Measurements from ENCODE around the gene C10orf105.

GRCh38 chr10:71741029-71741428, 21.5 kb upstream of the C10orf105 start:
- TF ChIP-seq CTCF (conservative IDR thresholded peaks at IDR 0.05; ENCODE audit: low read depth, low read length), result no peak
- TF ChIP-seq EZH2phosphoT487 (IDR thresholded peaks at IDR 0.05; ENCODE audit: borderline replicate concordance, low read length), result no peak
- TF ChIP-seq EZH2 (IDR thresholded peaks at IDR 0.05; ENCODE audit: low read length, unreplicated experiment), result no peak

Data from PC-3 (cell line).